ENCODE measurements around the gene HSD17B12. TPM values are rescaled to one million over a fixed set of nuclear protein-coding genes. Genes with fewer than 3 reads are reported as not detected.
A peak's percentile ranks its signal among the peaks of the same experiment; 100 is the strongest.

Gene HSD17B12
- polyA plus RNA-seq, 3 donors, result 13.3 to 35.5 (median 30.4) TPM

GRCh38 chr11:43747130-43747802 lies 66.7 kb downstream of the HSD17B12 start:
- Histone ChIP-seq H4K20me1 (ENCODE audit: insufficient read depth, low read length) (no peaks in the 10 kb centered on the region), H3K4me1 (ENCODE audit: control insufficient read depth in 1 of 2, insufficient read depth in 2 of 2, low read length in 2 of 2) (peaks cover 10 to 13% of the 10 kb centered on the region in 2 donors), H2AFZ (ENCODE audit: insufficient read depth, low read depth, low read length, poor library complexity, severe bottlenecking) (no peak overlapping the region), H3K27ac (ENCODE audit: low read depth in 1 of 2, low read length in 2 of 2) (no peak overlapping the region), H3K4me3 (replicated peaks in 1 of 3; ENCODE audit: low read depth in 2 of 3, low read length in 3 of 3) (no peak overlapping the region), H3K9ac (ENCODE audit: insufficient read depth, low read length, poor library complexity, severe bottlenecking) (no peak overlapping the region), H3K27me3 (ENCODE audit: control insufficient read depth in 2 of 2, insufficient read depth in 2 of 2, low read length in 2 of 2) (no peaks in the 10 kb centered on the region), H3K36me3 (replicated peaks in 1 of 2; ENCODE audit: control insufficient read depth in 1 of 2, insufficient read depth in 2 of 2, low read length in 2 of 2) (peaks cover 2 to 19% of the 10 kb centered on the region in 2 donors), H3K79me2 (ENCODE audit: insufficient read depth, low read length) (no peaks in the 10 kb centered on the region), H3K9me3 (replicated peaks in 1 of 2; ENCODE audit: control insufficient read depth in 1 of 2, insufficient read depth in 1 of 2, low read length in 2 of 2) (no peaks in the 10 kb centered on the region), H3K4me2 (replicated peaks; ENCODE audit: extremely low read depth, low read length, poor library complexity, severe bottlenecking) (no peak overlapping the region)
- H3K9me3 Mint-ChIP-seq, result peaks cover 0 to 14% (median 8%) of the 10 kb centered on the region in 7 donors
- H3K4me1 Mint-ChIP-seq, result peaks cover 15% of the 10 kb centered on the region
- intact Hi-C loops (cut with micrococcal nuclease), result no loop called here
- TF ChIP-seq CTCF (IDR thresholded peaks at IDR 0.05), result no peak
- H3K4me3 Mint-ChIP-seq, result no peak overlapping the region
- WGBS (ENCODE audit: insufficient coverage), result 82% methylated on average over 6 of the region's 7 CpGs
- DNase-seq, result peak in 1 of 3 donors; percentile 2
- peak overlapping the region in 5 of 7 donors; percentile 13 to 81 (median 38) for H3K27ac Mint-ChIP-seq
- no peaks in the 10 kb centered on the region for H3K27me3 Mint-ChIP-seq (ENCODE audit: low read depth in 3 of 3)
- H3K36me3 Mint-ChIP-seq, result peaks cover 15 to 26% of the 10 kb centered on the region in 2 donors

- H3K79me2 ChIP-seq (ENCODE audit: insufficient read depth, low read length), result no peaks in the 10 kb centered on the region
- Mint-ChIP-seq H3K9me3 (peaks cover 0 to 14% (median 8%) of the 10 kb centered on the region in 7 donors), H3K4me3 (no peak overlapping the region), H3K27ac (no peak overlapping the region), H3K27me3 (ENCODE audit: low read depth in 3 of 3) (no peaks in the 10 kb centered on the region), H3K4me1 (peaks cover 15% of the 10 kb centered on the region), H3K36me3 (peaks cover 14 to 26% of the 10 kb centered on the region in 2 donors)
- intact Hi-C loops (cut with micrococcal nuclease), result no loop called here
- H3K4me3 ChIP-seq (replicated peaks in 1 of 3; ENCODE audit: low read depth in 2 of 3, low read length in 3 of 3), result no peak overlapping the region
- no CpG with 5 or more reads among the region's 2 CpGs for whole genome bisulfite sequencing (ENCODE audit: insufficient coverage)
- H3K9ac ChIP-seq (ENCODE audit: insufficient read depth, low read length, poor library complexity, severe bottlenecking), result no peak overlapping the region
- H3K27ac ChIP-seq (ENCODE audit: low read depth in 1 of 2, low read length in 2 of 2), result no peak overlapping the region
- no peaks in the 10 kb centered on the region for H3K27me3 ChIP-seq (ENCODE audit: control insufficient read depth in 2 of 2, insufficient read depth in 2 of 2, low read length in 2 of 2)
- TF ChIP-seq CTCF (IDR thresholded peaks at IDR 0.05), result no peak
- H3K9me3 ChIP-seq (replicated peaks in 1 of 2; ENCODE audit: control insufficient read depth in 1 of 2, insufficient read depth in 1 of 2, low read length in 2 of 2), result no peaks in the 10 kb centered on the region
- H4K20me1 ChIP-seq (ENCODE audit: insufficient read depth, low read length), result no peaks in the 10 kb centered on the region
- H2AFZ ChIP-seq (ENCODE audit: insufficient read depth, low read depth, low read length, poor library complexity, severe bottlenecking), result no peak overlapping the region
- H3K4me2 ChIP-seq (replicated peaks; ENCODE audit: extremely low read depth, low read length, poor library complexity, severe bottlenecking), result no peak overlapping the region
- DNase-seq, result no peak
- H3K36me3 ChIP-seq (replicated peaks in 1 of 2; ENCODE audit: control insufficient read depth in 1 of 2, insufficient read depth in 2 of 2, low read length in 2 of 2), result peaks cover 2 to 17% of the 10 kb centered on the region in 2 donors
- H3K4me1 ChIP-seq (ENCODE audit: control insufficient read depth in 1 of 2, insufficient read depth in 2 of 2, low read length in 2 of 2), result peaks cover 11 to 16% of the 10 kb centered on the region in 2 donors
These were observed 67.6 kb downstream of the HSD17B12 start for GRCh38 chr11:43748095-43748494.
